Measurements from ENCODE around the gene C2CD3.

The C2CD3 gene

DNA sequence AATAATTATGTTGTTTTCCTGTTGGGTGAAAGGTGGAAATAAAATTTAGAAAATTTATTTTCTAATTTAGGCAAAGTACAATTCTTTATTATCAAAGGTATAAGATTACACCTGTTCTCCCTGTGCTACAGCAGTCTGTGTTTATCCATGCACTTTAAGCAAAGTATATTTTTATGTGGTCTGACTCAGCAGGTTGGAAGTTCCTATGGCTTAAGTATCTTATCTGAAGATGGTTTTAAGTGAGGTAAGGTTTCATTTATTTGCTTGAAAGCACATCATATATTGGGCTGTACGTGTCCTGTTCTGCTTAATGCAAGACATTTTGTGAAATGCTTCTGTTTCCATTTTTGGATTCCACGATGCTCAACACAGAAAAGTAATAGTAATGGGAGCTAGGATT is 14.9 kb upstream of the C2CD3 start:
- Histone ChIP-seq H3K4me3 (replicated peaks; ENCODE audit: insufficient read depth, low read length) (no peak overlapping the region), H3K27ac (replicated peaks) (no peak overlapping the region), H3K27me3 (ENCODE audit: insufficient read depth, poor library complexity, severe bottlenecking) (no peaks in the 10 kb centered on the region)
- DNase-seq (ENCODE audit: low read depth in 1 of 2, low spot score in 1 of 2), result no peak
- no peak for TF ChIP-seq CTCF (IDR thresholded peaks at IDR 0.05; ENCODE audit: insufficient read depth, low read length)

- no peak for DNase-seq (ENCODE audit: low read depth in 1 of 2, low spot score in 1 of 2)
- TF ChIP-seq GABPA (IDR thresholded peaks at IDR 0.05; ENCODE audit: low read depth) (no peak), CTCF (IDR thresholded peaks at IDR 0.05; ENCODE audit: insufficient read depth, low read length) (no peak), SPI1 (IDR thresholded peaks at IDR 0.05; ENCODE audit: borderline replicate concordance, low read depth) (no peak), POLR2AphosphoS5 (IDR thresholded peaks at IDR 0.05; ENCODE audit: low read depth) (no peak)
- TF ChIP-seq, protein P1, sequence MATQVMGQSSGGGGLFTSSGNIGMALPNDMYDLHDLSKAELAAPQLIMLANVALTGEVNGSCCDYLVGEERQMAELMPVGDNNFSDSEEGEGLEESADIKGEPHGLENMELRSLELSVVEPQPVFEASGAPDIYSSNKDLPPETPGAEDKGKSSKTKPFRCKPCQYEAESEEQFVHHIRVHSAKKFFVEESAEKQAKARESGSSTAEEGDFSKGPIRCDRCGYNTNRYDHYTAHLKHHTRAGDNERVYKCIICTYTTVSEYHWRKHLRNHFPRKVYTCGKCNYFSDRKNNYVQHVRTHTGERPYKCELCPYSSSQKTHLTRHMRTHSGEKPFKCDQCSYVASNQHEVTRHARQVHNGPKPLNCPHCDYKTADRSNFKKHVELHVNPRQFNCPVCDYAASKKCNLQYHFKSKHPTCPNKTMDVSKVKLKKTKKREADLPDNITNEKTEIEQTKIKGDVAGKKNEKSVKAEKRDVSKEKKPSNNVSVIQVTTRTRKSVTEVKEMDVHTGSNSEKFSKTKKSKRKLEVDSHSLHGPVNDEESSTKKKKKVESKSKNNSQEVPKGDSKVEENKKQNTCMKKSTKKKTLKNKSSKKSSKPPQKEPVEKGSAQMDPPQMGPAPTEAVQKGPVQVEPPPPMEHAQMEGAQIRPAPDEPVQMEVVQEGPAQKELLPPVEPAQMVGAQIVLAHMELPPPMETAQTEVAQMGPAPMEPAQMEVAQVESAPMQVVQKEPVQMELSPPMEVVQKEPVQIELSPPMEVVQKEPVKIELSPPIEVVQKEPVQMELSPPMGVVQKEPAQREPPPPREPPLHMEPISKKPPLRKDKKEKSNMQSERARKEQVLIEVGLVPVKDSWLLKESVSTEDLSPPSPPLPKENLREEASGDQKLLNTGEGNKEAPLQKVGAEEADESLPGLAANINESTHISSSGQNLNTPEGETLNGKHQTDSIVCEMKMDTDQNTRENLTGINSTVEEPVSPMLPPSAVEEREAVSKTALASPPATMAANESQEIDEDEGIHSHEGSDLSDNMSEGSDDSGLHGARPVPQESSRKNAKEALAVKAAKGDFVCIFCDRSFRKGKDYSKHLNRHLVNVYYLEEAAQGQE (IDR thresholded peaks at IDR 0.05; ENCODE audit: insufficient replicate concordance, low read depth), result no peak
- Histone ChIP-seq H3K4me3 (replicated peaks; ENCODE audit: insufficient read depth, low read length) (no peak overlapping the region), H3K27ac (replicated peaks) (no peak overlapping the region), H3K27me3 (ENCODE audit: insufficient read depth, poor library complexity, severe bottlenecking) (no peaks in the 10 kb centered on the region)
These were observed 14.5 kb upstream of the C2CD3 start for GRCh38 chr11:74185285-74185684.

DNA sequence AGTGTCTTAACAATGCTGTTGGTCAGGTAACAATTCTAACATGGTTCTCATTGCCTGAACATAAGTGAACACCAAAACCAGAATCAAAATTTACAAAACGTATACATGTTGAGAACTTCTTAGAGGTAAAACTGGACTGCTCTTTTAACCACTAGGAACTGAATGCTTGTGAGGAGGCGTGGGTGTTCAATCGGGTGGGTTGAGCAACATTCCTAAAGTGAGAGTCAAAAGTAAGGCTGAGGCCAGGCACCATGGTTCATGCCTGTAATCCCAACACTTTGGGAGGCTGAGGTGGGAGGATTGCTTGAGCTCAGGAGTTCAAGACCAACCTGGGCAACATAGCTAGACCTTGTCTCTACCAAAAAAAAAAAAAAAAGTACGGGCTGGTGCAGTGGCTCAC is 11.8 kb upstream of the C2CD3 start:
- Histone ChIP-seq H3K27me3 (ENCODE audit: insufficient read depth, poor library complexity, severe bottlenecking) (no peaks in the 10 kb centered on the region), H3K4me3 (replicated peaks; ENCODE audit: insufficient read depth, low read length) (no peak overlapping the region), H3K27ac (replicated peaks) (no peak overlapping the region)
- no peak for DNase-seq (ENCODE audit: low read depth in 1 of 2, low spot score in 1 of 2)
- TF ChIP-seq POLR2AphosphoS5 (IDR thresholded peaks at IDR 0.05; ENCODE audit: low read depth) (no peak), CTCF (IDR thresholded peaks at IDR 0.05; ENCODE audit: insufficient read depth, low read length) (no peak), SPI1 (IDR thresholded peaks at IDR 0.05; ENCODE audit: borderline replicate concordance, low read depth) (no peak), GABPA (IDR thresholded peaks at IDR 0.05; ENCODE audit: low read depth) (no peak)
- TF ChIP-seq, protein P1 (IDR thresholded peaks at IDR 0.05; ENCODE audit: insufficient replicate concordance, low read depth), result no peak

DNA sequence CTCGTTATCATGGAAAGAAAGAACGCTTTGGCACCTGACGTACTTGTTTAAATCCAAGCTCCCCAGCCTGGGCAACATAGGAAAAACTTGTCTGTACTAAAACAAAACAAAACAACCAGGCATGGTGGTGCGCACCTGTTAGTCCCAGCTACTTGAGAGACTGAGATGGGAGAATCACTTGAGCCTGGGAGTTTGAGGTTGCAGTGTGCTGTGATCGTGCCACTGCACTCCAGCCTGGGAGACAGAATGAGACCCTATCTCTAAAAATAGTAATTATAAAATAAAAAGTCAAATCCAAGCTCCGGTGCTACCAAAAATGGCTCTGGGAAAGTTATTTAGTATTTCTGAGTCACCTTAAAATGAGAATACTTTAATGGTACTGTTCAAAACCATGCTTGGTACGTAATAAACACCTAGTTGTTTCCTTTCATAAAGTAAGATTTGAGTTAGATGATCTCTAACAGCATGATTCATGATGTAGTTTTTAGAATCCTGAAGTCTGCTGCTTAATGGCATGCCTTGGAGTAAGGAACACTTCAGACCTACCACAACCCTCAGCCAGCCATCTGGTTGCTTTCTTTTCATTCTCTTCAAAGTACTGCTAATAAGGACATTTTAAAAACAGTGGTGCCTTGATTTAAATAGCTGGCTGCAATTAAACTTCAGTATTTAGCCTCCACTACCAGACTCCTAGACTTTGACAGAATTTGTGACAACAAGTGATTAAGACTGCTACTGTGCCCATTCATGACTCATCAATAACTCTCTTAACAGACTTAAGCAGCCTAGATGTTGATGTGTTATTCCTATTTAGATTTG is 8.6 kb upstream of the C2CD3 start:
- no peak overlapping the region for H3K27ac ChIP-seq (replicated peaks)
- no peak for TF ChIP-seq GABPA (IDR thresholded peaks at IDR 0.05; ENCODE audit: low read depth)
- H3K4me3 ChIP-seq (replicated peaks; ENCODE audit: insufficient read depth, low read length), result no peak overlapping the region
- DNase-seq (ENCODE audit: low read depth in 1 of 2, low spot score in 1 of 2), result no peak
- no peaks in the 10 kb centered on the region for H3K27me3 ChIP-seq (ENCODE audit: insufficient read depth, poor library complexity, severe bottlenecking)

Measured in HL-60 (cell line).